GM12874 (cell line): ENCODE data around the gene OTUD3.

ENCODE experiments used
- TF ChIP-seq, protein P1 (sequence below): IDR thresholded peaks from 2 replicates; pipeline ENCODE4 v1.5.1; 2011; ENCODE audit warnings: low read depth, mild to moderate bottlenecking, control low read depth, low read length, moderate library complexity; ENCODE audit not compliant: insufficient read depth

OTUD3 gene

GRCh38 chr1:19850214-19850613 is 32.0 kb upstream of the OTUD3 start:
- TF ChIP-seq, protein P1, sequence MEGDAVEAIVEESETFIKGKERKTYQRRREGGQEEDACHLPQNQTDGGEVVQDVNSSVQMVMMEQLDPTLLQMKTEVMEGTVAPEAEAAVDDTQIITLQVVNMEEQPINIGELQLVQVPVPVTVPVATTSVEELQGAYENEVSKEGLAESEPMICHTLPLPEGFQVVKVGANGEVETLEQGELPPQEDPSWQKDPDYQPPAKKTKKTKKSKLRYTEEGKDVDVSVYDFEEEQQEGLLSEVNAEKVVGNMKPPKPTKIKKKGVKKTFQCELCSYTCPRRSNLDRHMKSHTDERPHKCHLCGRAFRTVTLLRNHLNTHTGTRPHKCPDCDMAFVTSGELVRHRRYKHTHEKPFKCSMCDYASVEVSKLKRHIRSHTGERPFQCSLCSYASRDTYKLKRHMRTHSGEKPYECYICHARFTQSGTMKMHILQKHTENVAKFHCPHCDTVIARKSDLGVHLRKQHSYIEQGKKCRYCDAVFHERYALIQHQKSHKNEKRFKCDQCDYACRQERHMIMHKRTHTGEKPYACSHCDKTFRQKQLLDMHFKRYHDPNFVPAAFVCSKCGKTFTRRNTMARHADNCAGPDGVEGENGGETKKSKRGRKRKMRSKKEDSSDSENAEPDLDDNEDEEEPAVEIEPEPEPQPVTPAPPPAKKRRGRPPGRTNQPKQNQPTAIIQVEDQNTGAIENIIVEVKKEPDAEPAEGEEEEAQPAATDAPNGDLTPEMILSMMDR: no peak

GRCh38 chr1:19852036-19852435 is 30.2 kb upstream of the OTUD3 start:
- TF ChIP-seq, protein P1: no peak

DNA sequence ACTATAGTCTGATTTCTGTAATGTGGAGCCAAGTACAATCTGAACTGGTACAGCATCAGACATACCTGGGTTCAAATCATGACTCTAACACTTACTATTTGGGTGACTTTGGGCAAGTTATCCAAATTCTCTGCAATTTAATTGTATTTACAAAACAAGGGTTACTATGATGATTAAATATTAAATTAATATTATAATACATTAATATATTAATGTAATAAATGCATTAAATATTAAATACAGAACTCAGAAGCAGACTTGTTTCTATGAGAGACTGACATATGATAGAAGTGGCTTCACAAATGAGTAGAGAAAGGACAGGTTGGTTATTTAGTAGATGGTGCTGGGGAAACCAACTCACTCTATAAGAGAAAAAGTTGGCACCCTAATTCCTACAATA is 27.3 kb upstream of the OTUD3 start:
- TF ChIP-seq, protein P1: no peak

GRCh38 chr1:19858893-19859292 is 23.3 kb upstream of the OTUD3 start:
- TF ChIP-seq, protein P1: no peak

DNA sequence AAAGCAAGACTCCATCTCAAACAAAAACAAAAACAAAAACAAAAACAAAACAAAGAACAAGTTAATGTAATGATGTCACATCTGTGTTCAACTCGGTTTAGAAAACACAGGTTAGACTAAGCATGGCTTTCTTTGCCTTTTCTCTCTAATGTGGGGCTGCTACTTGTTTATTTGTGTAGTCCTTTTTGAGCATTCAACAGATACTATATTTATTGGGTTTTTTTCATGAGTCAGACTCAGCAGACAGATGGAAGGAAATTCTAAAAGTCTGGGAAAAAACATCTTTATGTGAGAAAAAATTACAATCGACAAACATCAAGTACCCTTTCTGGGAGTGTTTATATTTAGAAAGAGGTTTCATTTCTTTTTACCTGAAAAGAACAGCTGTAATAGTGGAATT is 22.3 kb upstream of the OTUD3 start:
- TF ChIP-seq, protein P1: no peak

DNA sequence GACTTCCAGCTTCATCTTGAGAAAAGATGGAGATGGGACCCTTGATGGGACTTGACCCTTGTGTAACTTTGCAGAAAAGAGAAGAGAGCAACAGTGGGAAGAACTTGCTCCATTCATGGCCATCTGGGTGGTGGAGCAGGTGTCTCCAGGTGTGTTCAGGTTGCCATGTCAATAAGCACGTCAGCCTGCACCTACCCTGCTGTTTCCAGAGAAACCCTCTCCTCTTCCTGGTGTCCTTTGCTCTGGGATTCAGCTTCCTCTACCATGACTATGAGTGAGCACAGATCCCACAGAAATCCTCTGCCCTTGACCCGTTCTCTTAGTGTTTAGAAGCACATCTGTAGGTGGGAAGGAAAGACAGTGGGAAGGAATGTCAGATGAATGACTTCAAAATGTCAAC is 21.8 kb upstream of the OTUD3 start:
- TF ChIP-seq, protein P1: no peak

- TF ChIP-seq, protein P1: no peak
These were observed 21.2 kb upstream of the OTUD3 start for GRCh38 chr1:19861034-19861433.

DNA sequence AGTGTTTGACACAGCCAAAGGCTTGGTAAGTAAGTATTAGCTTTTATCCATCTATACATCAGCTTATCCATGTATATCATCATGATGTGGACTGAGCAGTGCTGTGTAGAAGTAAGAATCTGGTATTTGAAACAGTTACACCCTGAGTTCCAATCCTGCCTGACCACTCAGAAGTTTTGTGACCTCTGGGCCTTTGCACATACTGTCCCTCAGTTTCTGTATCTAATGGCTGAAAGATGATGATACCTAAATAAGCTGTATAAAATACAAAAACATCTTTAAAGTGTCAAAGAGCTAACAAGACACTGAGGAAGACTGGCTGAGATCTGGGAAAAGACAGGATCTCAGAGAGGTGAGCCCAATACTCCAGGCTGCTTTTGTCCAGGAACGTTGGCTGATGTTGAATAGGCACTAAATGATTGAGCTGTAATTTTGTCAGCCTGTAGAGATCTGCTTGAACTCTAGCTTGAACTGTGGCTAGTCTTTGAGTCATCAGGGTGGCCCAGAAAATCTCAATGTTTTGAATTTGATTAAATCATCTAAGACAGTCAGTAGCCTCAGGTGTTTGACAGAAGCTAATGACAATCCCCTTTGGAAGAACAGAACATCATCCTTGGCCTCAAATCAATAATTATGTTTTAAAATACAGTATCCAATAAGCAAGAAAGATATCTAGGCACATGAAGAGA is 20.2 kb upstream of the OTUD3 start:
- TF ChIP-seq, protein P1: no peak
